Stomach (tissue), 4 donors: ENCODE measurements around the gene FGF7.
"Not testable (repeated sequence)": the region's sequence is repeated elsewhere in the genome, so short reads cannot be mapped to it uniquely, and the experiment has no call there.

Experiments
- EP300 ChIP-seq: sonication (generic); formaldehyde crosslinking; IDR thresholded peaks from one replicate; pipeline ENCODE4 v1.6.1; 2017; ENCODE audit warnings: antibody characterized with exemption
- POLR2A ChIP-seq, 4 donors: fragments of 450-650 bp; IDR thresholded peaks; one replicate each; pipeline ENCODE4 v1.6.1; 2016; ENCODE audit warnings: antibody characterized with exemption in 4 of 4, control low read depth in 2 of 4, mild to moderate bottlenecking in 1 of 4, moderate library complexity in 1 of 4
- POLR2AphosphoS5 ChIP-seq, 3 donors: sonication (generic); formaldehyde crosslinking; IDR thresholded peaks; one replicate each; pipeline ENCODE4 v1.6.1; 2016; ENCODE audit warnings: antibody characterized with exemption in 3 of 3
- TF ChIP-seq, protein P1 (sequence below), 7 experiments: fragments of 450-650 bp in 4 of 7; fragments of 200-600 bp in 3 of 7; sonication (generic) in 3 of 7; IDR thresholded peaks; one replicate each; pipeline ENCODE4 v1.5.1; 2016 to 2019; ENCODE audit warnings: antibody characterized with exemption in 7 of 7, control low read depth in 2 of 7, mild to moderate bottlenecking in 1 of 7

- not testable (repeated sequence) for TF ChIP-seq EP300; POLR2AphosphoS5 (IDR thresholded peaks at IDR 0.05); POLR2A (IDR thresholded peaks at IDR 0.05)
- TF ChIP-seq, protein P1, sequence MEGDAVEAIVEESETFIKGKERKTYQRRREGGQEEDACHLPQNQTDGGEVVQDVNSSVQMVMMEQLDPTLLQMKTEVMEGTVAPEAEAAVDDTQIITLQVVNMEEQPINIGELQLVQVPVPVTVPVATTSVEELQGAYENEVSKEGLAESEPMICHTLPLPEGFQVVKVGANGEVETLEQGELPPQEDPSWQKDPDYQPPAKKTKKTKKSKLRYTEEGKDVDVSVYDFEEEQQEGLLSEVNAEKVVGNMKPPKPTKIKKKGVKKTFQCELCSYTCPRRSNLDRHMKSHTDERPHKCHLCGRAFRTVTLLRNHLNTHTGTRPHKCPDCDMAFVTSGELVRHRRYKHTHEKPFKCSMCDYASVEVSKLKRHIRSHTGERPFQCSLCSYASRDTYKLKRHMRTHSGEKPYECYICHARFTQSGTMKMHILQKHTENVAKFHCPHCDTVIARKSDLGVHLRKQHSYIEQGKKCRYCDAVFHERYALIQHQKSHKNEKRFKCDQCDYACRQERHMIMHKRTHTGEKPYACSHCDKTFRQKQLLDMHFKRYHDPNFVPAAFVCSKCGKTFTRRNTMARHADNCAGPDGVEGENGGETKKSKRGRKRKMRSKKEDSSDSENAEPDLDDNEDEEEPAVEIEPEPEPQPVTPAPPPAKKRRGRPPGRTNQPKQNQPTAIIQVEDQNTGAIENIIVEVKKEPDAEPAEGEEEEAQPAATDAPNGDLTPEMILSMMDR (IDR thresholded peaks at IDR 0.05) = peak in 2 of 7 experiments; percentile 11 to 14
These were observed 48.2 kb downstream of the FGF7 start for GRCh38 chr15:49471248-49471647.
